ENCODE measurements around the gene PPP3CA.

- TF ChIP-seq CTCF (IDR thresholded peaks at IDR 0.05) (no peak), EZH2phosphoT487 (IDR thresholded peaks at IDR 0.05) (no peak), EZH2 (IDR thresholded peaks at IDR 0.05) (no peak)
Measured at GRCh38 chr4:101040776-101041175, 306.6 kb downstream of the PPP3CA start.

All from neural progenitor cell (in vitro differentiated cells).